Smooth muscle cell (in vitro differentiated cells): ENCODE data around the gene TBC1D2B. TPM values are rescaled to one million over a fixed set of nuclear protein-coding genes. Genes with fewer than 3 reads are reported as not detected.
"Not testable (repeated sequence)": the region's sequence is repeated elsewhere in the genome, so short reads cannot be mapped to it uniquely, and the experiment has no call there.

Experiments
- DNase-seq: peaks from one replicate; lab custom pipeline; 2025; ENCODE audit not compliant: unreplicated experiment; lab: John Stamatoyannopoulos, UW
- H2AFZ ChIP-seq: fragments of 200-600 bp; sonication (generic); 2 replicates; pipeline ENCODE4 v1.6.0; 2016; ENCODE audit warnings: antibody characterized with exemption, low read depth, mild to moderate bottlenecking
- H3F3A ChIP-seq: fragments of 200-600 bp; sonication (generic); 2 replicates; pipeline ENCODE4 v1.6.0; 2017; ENCODE audit warnings: antibody characterized with exemption, low read depth
- H3K27ac ChIP-seq: fragments of 200-600 bp; sonication (generic); 2 replicates; pipeline ENCODE4 v1.5.1; 2016; ENCODE audit warnings: low read depth, mild to moderate bottlenecking
- H3K27me3 ChIP-seq: fragments of 200-600 bp; sonication (generic); 2 replicates; pipeline ENCODE4 v1.6.1; 2016; ENCODE audit warnings: low read depth, mild to moderate bottlenecking
- H3K36me3 ChIP-seq: fragments of 200-600 bp; sonication (generic); 2 replicates; pipeline ENCODE4 v1.5.1; 2016; ENCODE audit warnings: low read depth
- H3K4me1 ChIP-seq: fragments of 200-600 bp; sonication (generic); 2 replicates; pipeline ENCODE4 v1.5.1; 2016; ENCODE audit warnings: low read depth
- H3K4me2 ChIP-seq: fragments of 200-600 bp; sonication (generic); 2 replicates; pipeline ENCODE4 v1.6.0; 2016; ENCODE audit warnings: mild to moderate bottlenecking
- H3K4me3 ChIP-seq: fragments of 200-600 bp; sonication (generic); 2 replicates; pipeline ENCODE4 v1.5.1; 2016; ENCODE audit warnings: mild to moderate bottlenecking
- H3K79me2 ChIP-seq: fragments of 200-600 bp; sonication (generic); 2 replicates; pipeline ENCODE4 v1.6.0; 2016; ENCODE audit warnings: low read depth, mild to moderate bottlenecking
- H3K9ac ChIP-seq: fragments of 200-600 bp; sonication (generic); 2 replicates; pipeline ENCODE4 v1.6.0; 2016; ENCODE audit warnings: low read depth
- H3K9me3 ChIP-seq: fragments of 200-600 bp; sonication (generic); replicated peaks from 2 replicates; pipeline ENCODE4 v1.5.1; 2016; ENCODE audit warnings: low read depth
- H4K20me1 ChIP-seq: fragments of 200-600 bp; sonication (generic); 2 replicates; pipeline ENCODE4 v1.6.0; 2016; ENCODE audit warnings: low read depth
- CTCF ChIP-seq: fragments of 200-600 bp; sonication (generic); IDR thresholded peaks from 2 replicates; pipeline ENCODE4 v1.5.1; 2017; ENCODE audit warnings: borderline replicate concordance, mild to moderate bottlenecking, antibody characterized with exemption; ENCODE audit not compliant: insufficient read depth, poor library complexity, severe bottlenecking
- WGBS: methylation state at CpG from one replicate; pipeline ENCODE4 v1.1.7; 2016; ENCODE audit warnings: low lambda C conversion rate; 5-methylcytosine and 5-hydroxymethylcytosine counted together
- polyA plus RNA-seq: library from polyadenylated mRNA; unstranded; fragments of >200 nt; fragmentation: Nextera tagmentation; extraction: Ambion mirVana; gene quantifications from 2 replicates; pipeline ENCODE4 v1.2.1, GENCODE V29; 2016
- total RNA-seq: library from RNA; depleted of rRNA; stranded (reverse); fragments of >200 nt; gene quantifications from 2 replicates; pipeline ENCODE4 v1.2.3, GENCODE V29; 2014

TBC1D2B gene
- total and polyA plus RNA-seq, 2 experiments from 2014 or later: 14.2 to 19.4 TPM

- Histone ChIP-seq H2AFZ (no peak overlapping the region), H3K36me3 (no peaks in the 10 kb centered on the region), H3F3A (peaks cover 4% of the 10 kb centered on the region), H3K9ac (no peak overlapping the region), H3K4me3 (no peak overlapping the region), H3K27me3 (no peaks in the 10 kb centered on the region), H3K79me2 (no peaks in the 10 kb centered on the region), H4K20me1 (no peaks in the 10 kb centered on the region), H3K27ac (no peak overlapping the region), H3K4me1 (peaks cover 9% of the 10 kb centered on the region), H3K9me3 (no peaks in the 10 kb centered on the region), H3K4me2 (no peak overlapping the region)
- 90% methylated on average over 33 of the region's 34 CpGs for WGBS
- TF ChIP-seq CTCF: no peak
- DNase-seq: no peak
Observed at GRCh38 chr15:77988347-77989295, 88.9 kb downstream of the TBC1D2B start.

- H3K79me2 ChIP-seq, H3F3A ChIP-seq, H3K9ac ChIP-seq, H3K4me2 ChIP-seq, H3K27me3 ChIP-seq, H3K9me3 ChIP-seq, H3K36me3 ChIP-seq, H3K27ac ChIP-seq, H4K20me1 ChIP-seq, H3K4me3 ChIP-seq, H3K4me1 ChIP-seq, H2AFZ ChIP-seq, DNase-seq: not testable (repeated sequence)
- WGBS: 90% methylated on average over 15 of the region's 15 CpGs
Observed at GRCh38 chr15:77987765-77988136, 89.8 kb downstream of the TBC1D2B start.

- no peak overlapping the region for H3K9ac ChIP-seq
- no peaks in the 10 kb centered on the region for H3K27me3 ChIP-seq
- no peak overlapping the region for H3K4me3 ChIP-seq
- H3K4me1 ChIP-seq: peaks cover 9% of the 10 kb centered on the region
- H2AFZ ChIP-seq: no peak overlapping the region
- peaks cover 1% of the 10 kb centered on the region for H3F3A ChIP-seq
- no peak for DNase-seq
- no peaks in the 10 kb centered on the region for H3K9me3 ChIP-seq
- H3K4me2 ChIP-seq: no peak overlapping the region
- TF ChIP-seq CTCF: no peak
- no peaks in the 10 kb centered on the region for H3K79me2 ChIP-seq
- H4K20me1 ChIP-seq: no peaks in the 10 kb centered on the region
- no peak overlapping the region for H3K27ac ChIP-seq
- H3K36me3 ChIP-seq: no peaks in the 10 kb centered on the region
- WGBS: 63% methylated on average over 9 of the region's 24 CpGs
Observed at GRCh38 chr15:77986891-77987764, 90.4 kb downstream of the TBC1D2B start.

- TF ChIP-seq CTCF: no peak
- Histone ChIP-seq H4K20me1 (no peaks in the 10 kb centered on the region), H3K9me3 (no peaks in the 10 kb centered on the region), H3K9ac (no peak overlapping the region), H3K27ac (no peak overlapping the region), H3F3A (no peaks in the 10 kb centered on the region), H3K4me2 (no peak overlapping the region), H3K36me3 (no peaks in the 10 kb centered on the region), H3K4me1 (peaks cover 9% of the 10 kb centered on the region), H3K27me3 (no peaks in the 10 kb centered on the region), H2AFZ (no peak overlapping the region), H3K79me2 (no peaks in the 10 kb centered on the region), H3K4me3 (no peak overlapping the region)
- DNase-seq: no peak
- WGBS: 86% methylated on average over 18 of the region's 18 CpGs
Observed at GRCh38 chr15:77985931-77986480, 91.5 kb downstream of the TBC1D2B start.
